Thyroid gland (tissue), 4 donors: ENCODE measurements around the gene GRIFIN.

Experiments used
- POLR2A ChIP-seq, 2 donors: fragments of 450-650 bp; IDR thresholded peaks; one replicate each; pipeline ENCODE4 v1.6.1; 2017; ENCODE audit warnings: antibody characterized with exemption in 2 of 2, mild to moderate bottlenecking in 2 of 2, moderate library complexity in 1 of 2
- TF ChIP-seq, protein P1 (sequence below), 6 experiments: fragments of 200-600 bp in 3 of 6; fragments of 450-650 bp in 3 of 6; sonication (generic) in 3 of 6; IDR thresholded peaks; one replicate each; pipeline ENCODE4 v1.5.1; 2016 to 2019; ENCODE audit warnings: antibody characterized with exemption in 6 of 6, mild to moderate bottlenecking in 2 of 6, inconsistent platforms in 1 of 6, moderate library complexity in 1 of 6

DNA sequence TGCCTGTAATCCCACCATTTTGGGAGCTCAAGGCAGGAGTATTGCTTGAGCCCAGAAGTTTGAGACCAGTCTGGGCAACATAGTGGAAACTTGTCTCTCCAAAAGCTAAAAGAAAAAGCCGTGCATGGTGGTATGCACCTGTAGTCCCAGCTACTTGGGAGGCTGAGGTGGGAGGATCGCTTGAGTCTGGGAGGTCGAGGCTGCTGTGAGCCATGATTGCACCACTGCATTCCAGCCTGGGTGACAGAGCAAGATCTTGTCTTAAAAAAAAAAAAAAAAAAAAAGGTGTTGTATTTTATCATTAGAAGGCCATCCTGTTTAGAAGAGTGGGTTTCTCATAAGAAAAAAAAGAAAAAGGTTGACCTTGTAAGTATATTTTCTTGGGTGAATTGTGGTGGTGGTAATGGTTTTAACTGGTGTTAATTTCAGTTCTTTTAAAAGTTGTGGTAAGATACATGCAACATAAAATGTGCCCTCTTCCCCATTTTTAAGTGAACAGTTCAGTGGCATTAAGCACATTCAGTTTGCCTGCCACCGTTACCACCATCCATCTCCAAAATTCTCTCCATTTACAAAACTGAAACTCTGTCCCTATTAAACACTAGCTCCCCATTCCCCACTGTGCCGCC, 34.7 kb downstream of the GRIFIN start:
- no peak for TF ChIP-seq POLR2A (IDR thresholded peaks at IDR 0.05)
- TF ChIP-seq, protein P1, sequence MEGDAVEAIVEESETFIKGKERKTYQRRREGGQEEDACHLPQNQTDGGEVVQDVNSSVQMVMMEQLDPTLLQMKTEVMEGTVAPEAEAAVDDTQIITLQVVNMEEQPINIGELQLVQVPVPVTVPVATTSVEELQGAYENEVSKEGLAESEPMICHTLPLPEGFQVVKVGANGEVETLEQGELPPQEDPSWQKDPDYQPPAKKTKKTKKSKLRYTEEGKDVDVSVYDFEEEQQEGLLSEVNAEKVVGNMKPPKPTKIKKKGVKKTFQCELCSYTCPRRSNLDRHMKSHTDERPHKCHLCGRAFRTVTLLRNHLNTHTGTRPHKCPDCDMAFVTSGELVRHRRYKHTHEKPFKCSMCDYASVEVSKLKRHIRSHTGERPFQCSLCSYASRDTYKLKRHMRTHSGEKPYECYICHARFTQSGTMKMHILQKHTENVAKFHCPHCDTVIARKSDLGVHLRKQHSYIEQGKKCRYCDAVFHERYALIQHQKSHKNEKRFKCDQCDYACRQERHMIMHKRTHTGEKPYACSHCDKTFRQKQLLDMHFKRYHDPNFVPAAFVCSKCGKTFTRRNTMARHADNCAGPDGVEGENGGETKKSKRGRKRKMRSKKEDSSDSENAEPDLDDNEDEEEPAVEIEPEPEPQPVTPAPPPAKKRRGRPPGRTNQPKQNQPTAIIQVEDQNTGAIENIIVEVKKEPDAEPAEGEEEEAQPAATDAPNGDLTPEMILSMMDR (IDR thresholded peaks at IDR 0.05) = no peak
